ENCODE results near the gene AHDC1.

The AHDC1 gene

GRCh38 chr1:27549807-27550408, 54.0 kb downstream of the AHDC1 start:
- TF ChIP-seq NFIC (IDR thresholded peaks at IDR 0.05) (no peak), ZBTB7A (IDR thresholded peaks at IDR 0.05; ENCODE audit: low read depth) (no peak), CEBPB (IDR thresholded peaks at IDR 0.05) (no peak), TEAD4 (IDR thresholded peaks at IDR 0.05) (no peak), EGR1 (IDR thresholded peaks at IDR 0.05) (no peak), FOXM1 (IDR thresholded peaks at IDR 0.05; ENCODE audit: borderline replicate concordance, low read depth) (no peak), CREB1 (IDR thresholded peaks at IDR 0.05; ENCODE audit: low read depth) (no peak), YY1 (IDR thresholded peaks at IDR 0.05; ENCODE audit: low read depth) (no peak), TAF1 (IDR thresholded peaks at IDR 0.05; ENCODE audit: low read depth) (no peak), TCF12 (IDR thresholded peaks at IDR 0.05; ENCODE audit: low read depth) (no peak), EP300 (IDR thresholded peaks at IDR 0.05; ENCODE audit: borderline replicate concordance) (no peak), RAD21 (IDR thresholded peaks at IDR 0.05; ENCODE audit: low read depth) (no peak)
- TF ChIP-seq, protein P1, sequence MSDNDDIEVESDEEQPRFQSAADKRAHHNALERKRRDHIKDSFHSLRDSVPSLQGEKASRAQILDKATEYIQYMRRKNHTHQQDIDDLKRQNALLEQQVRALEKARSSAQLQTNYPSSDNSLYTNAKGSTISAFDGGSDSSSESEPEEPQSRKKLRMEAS (IDR thresholded peaks at IDR 0.05) = no peak
- TF ChIP-seq, protein P2, sequence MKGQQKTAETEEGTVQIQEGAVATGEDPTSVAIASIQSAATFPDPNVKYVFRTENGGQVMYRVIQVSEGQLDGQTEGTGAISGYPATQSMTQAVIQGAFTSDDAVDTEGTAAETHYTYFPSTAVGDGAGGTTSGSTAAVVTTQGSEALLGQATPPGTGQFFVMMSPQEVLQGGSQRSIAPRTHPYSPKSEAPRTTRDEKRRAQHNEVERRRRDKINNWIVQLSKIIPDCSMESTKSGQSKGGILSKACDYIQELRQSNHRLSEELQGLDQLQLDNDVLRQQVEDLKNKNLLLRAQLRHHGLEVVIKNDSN (IDR thresholded peaks at IDR 0.05) = no peak
- TF ChIP-seq, protein P3, sequence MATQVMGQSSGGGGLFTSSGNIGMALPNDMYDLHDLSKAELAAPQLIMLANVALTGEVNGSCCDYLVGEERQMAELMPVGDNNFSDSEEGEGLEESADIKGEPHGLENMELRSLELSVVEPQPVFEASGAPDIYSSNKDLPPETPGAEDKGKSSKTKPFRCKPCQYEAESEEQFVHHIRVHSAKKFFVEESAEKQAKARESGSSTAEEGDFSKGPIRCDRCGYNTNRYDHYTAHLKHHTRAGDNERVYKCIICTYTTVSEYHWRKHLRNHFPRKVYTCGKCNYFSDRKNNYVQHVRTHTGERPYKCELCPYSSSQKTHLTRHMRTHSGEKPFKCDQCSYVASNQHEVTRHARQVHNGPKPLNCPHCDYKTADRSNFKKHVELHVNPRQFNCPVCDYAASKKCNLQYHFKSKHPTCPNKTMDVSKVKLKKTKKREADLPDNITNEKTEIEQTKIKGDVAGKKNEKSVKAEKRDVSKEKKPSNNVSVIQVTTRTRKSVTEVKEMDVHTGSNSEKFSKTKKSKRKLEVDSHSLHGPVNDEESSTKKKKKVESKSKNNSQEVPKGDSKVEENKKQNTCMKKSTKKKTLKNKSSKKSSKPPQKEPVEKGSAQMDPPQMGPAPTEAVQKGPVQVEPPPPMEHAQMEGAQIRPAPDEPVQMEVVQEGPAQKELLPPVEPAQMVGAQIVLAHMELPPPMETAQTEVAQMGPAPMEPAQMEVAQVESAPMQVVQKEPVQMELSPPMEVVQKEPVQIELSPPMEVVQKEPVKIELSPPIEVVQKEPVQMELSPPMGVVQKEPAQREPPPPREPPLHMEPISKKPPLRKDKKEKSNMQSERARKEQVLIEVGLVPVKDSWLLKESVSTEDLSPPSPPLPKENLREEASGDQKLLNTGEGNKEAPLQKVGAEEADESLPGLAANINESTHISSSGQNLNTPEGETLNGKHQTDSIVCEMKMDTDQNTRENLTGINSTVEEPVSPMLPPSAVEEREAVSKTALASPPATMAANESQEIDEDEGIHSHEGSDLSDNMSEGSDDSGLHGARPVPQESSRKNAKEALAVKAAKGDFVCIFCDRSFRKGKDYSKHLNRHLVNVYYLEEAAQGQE (IDR thresholded peaks at IDR 0.05; ENCODE audit: low read depth) = no peak

GRCh38 chr1:27548858-27549719, 54.9 kb downstream of the AHDC1 start:
- TF ChIP-seq CREB1 (IDR thresholded peaks at IDR 0.05; ENCODE audit: low read depth) (no peak), TEAD4 (IDR thresholded peaks at IDR 0.05) (no peak), EGR1 (IDR thresholded peaks at IDR 0.05) (no peak), EP300 (IDR thresholded peaks at IDR 0.05; ENCODE audit: borderline replicate concordance) (no peak), NFIC (IDR thresholded peaks at IDR 0.05) (no peak), TCF12 (IDR thresholded peaks at IDR 0.05; ENCODE audit: low read depth) (no peak), YY1 (IDR thresholded peaks at IDR 0.05; ENCODE audit: low read depth) (no peak), ZBTB7A (IDR thresholded peaks at IDR 0.05; ENCODE audit: low read depth) (no peak), FOXM1 (IDR thresholded peaks at IDR 0.05; ENCODE audit: borderline replicate concordance, low read depth) (no peak), TAF1 (IDR thresholded peaks at IDR 0.05; ENCODE audit: low read depth) (no peak), CEBPB (IDR thresholded peaks at IDR 0.05) (no peak), RAD21 (IDR thresholded peaks at IDR 0.05; ENCODE audit: low read depth) (no peak)
- TF ChIP-seq, protein P3 (IDR thresholded peaks at IDR 0.05; ENCODE audit: low read depth) = no peak
- TF ChIP-seq, protein P1 (IDR thresholded peaks at IDR 0.05) = no peak
- TF ChIP-seq, protein P2 (IDR thresholded peaks at IDR 0.05) = no peak

DNA sequence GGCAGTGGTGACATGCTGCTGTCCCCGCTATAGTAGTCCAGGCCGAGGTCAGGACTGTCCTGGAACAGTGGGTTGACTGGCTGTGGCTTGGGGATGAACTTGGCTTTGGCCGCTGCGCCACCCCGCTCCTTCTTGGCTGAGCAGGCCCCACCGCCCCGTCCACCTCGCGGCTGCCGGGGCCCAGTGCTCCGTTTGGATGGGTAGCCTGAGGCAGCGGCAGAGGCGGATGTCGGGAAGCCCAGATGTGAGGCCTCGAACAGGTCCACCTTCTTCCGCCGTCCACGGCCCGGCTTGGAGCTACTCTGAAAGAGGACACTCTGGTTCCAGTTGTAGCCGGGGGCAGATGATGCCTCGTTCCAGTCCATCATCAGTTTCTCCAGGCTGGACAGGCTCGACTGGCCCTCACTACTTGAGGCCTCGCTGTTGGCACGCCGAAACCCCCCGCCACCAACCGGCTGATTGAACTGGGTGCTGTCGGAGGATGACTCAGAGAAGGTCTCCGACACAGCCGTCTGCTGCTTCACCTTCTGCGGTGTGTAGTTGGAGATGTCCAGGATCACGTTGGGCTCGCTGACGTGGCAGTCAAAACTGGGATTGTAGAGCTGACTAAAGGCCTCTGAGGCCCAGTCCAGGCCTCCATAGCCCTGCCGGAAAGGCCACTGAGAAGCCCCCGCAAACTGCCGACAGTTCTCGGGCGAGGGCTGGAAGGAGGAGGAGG, 55.6 kb downstream of the AHDC1 start:
- no peak for TF ChIP-seq EP300 (IDR thresholded peaks at IDR 0.05; ENCODE audit: borderline replicate concordance)
- TF ChIP-seq, protein P3 (IDR thresholded peaks at IDR 0.05; ENCODE audit: low read depth) = no peak
- TF ChIP-seq FOXM1 (IDR thresholded peaks at IDR 0.05; ENCODE audit: borderline replicate concordance, low read depth) = no peak
- TF ChIP-seq CEBPB (IDR thresholded peaks at IDR 0.05) = no peak
- TF ChIP-seq TAF1 (IDR thresholded peaks at IDR 0.05; ENCODE audit: low read depth) = no peak
- TF ChIP-seq NFIC (IDR thresholded peaks at IDR 0.05) = no peak
- TF ChIP-seq TEAD4 (IDR thresholded peaks at IDR 0.05) = no peak
- no peak for TF ChIP-seq CREB1 (IDR thresholded peaks at IDR 0.05; ENCODE audit: low read depth)
- TF ChIP-seq, protein P1 (IDR thresholded peaks at IDR 0.05) = no peak
- TF ChIP-seq YY1 (IDR thresholded peaks at IDR 0.05; ENCODE audit: low read depth) = no peak

Data from Ishikawa (cell line).